ENCODE results near the gene ESR2.
"Not testable (repeated sequence)": the region's sequence is repeated elsewhere in the genome, so short reads cannot be mapped to it uniquely, and the experiment has no call there.

The ESR2 gene

GRCh38 chr14:64293976-64294671 is at the start of gene ESR2:
Gene ESR2 (minus strand): TSS chr14:64294371. CDS start chr14:64282985, 11,386 bp downstream.
- no peak for DNase-seq

- DNase-seq: no peak
Measured at GRCh38 chr14:64340560-64341196, 46.5 kb upstream of the ESR2 start.

GRCh38 chr14:64338616-64339316 is 44.6 kb upstream of the ESR2 start:
- peak; percentile 89 to 90 for DNase-seq

DNA sequence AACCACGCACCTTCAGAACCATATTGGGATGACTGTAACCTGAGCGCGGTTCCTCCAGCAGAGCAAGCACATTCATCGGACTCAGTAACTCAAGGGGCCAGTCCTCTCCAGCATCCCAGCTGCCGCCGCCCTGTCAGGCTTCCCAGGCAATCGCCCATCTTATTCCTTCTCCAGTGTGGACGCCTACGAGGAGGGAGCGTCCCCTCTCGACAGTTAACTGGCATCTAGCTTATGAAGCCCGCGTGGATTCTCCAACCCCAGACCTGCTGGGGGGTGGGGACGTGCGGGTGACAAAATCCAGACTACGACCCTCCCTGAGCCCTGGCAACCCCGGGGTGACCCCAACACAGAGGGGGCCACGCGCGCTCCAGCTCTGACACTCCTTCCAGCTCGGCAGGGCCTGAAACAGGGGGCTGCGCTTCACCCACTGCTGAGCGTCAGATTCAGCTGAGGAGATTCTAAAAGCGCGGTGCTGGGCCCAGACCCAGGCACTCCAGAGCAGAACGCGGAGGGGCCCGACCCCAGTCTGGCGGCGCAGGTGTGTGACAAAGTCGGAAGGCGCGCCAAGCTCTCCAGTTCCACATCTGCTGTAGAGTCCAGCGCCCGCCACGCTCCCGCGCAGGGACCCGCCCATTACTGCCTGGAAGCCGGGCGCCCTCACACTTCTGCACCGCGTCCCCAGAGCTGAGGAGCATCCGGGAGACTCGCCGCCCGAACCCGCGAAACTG is 43.9 kb upstream of the ESR2 start:
- DNase-seq: peak in 1 of 2 donors; percentile 9

DNA sequence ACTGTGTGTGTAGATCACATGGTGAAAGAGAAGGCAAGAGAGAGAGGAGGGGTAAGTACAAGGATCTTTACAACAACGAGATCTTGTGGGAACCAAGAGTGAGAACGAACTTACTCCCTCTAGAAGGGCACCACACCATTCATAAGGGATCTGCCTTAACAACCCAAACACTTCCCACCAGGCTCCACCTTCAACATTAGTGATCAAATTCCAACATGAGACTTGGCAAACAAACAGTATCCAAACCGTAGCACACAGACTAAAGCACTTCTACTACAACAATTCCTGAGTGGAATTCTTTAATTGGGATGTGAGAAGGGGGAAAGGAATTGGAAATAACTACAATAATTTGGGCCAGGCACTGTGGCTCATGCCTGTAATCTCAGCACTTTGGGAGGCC is 35.0 kb upstream of the ESR2 start:
- no peak for DNase-seq

- no peak for DNase-seq
Measured at GRCh38 chr14:64326502-64326901, 32.3 kb upstream of the ESR2 start.

DNA sequence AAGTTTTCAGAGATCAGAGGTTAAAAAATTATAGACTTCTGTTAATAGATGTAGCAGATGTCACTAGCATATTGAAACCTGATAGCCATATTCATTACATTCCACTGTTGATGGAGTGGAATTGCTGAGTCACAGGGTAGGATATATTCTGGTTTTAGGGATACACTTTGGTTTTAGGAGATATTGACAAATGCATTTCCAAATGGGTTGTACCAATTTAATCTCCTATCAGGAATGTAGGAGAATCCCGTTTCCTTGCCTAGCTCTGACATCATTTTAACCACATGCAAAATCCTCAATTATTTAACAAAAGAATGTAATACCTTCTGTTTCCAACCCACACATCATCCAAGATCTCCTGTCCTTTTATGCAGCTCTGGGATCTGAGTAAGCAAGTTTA is 30.7 kb upstream of the ESR2 start:
- no peak for DNase-seq

- no peak for DNase-seq
Measured at GRCh38 chr14:64324461-64324860, 30.3 kb upstream of the ESR2 start.

- DNase-seq: not testable (repeated sequence)
Measured at GRCh38 chr14:64320362-64320761, 26.2 kb upstream of the ESR2 start.

DNA sequence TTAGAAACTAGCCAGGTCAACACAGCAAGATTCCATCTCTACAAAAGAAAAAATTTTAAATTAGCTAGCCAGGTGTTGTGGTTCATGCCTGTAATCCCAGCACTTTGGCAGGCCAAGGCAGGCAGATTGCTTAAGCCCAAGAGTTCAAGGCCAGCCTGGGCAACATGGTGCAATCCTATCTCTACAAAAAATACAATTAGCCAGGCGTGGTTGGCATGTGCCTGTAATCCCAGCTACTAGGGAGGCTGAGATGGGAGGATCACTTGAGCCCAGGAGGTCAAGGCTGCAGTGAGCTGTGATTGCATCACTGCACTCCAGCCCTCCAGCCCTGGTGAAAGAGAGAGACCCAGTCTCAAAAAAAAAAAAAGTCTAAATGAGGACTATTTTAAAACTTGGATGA is 24.5 kb upstream of the ESR2 start:
- not testable (repeated sequence) for DNase-seq

- peak; percentile 37 to 53 for DNase-seq
Measured at GRCh38 chr14:64303471-64303917, 9.3 kb upstream of the ESR2 start.

GRCh38 chr14:64298773-64299172 is 4.6 kb upstream of the ESR2 start:
- no peak for DNase-seq

DNA sequence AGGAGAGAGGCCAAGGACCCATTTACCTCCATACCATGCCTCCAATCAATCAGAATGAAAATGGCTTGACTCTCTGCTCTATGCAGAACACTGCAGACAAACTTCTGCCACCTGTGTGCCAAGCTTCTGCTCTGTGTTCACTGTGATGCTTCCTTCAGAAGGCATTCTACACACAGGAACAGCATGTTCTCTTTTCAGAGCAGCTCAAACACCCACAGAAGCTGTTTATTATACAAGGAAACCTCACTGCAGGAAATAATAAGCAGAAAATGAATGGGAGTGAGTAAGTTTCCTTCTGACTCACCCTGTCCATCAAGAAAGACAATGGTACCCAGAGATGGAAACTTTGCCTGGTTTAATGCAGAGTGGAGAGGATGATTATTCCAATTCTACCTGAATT is 2.4 kb upstream of the ESR2 start:
- no peak for DNase-seq

DNA sequence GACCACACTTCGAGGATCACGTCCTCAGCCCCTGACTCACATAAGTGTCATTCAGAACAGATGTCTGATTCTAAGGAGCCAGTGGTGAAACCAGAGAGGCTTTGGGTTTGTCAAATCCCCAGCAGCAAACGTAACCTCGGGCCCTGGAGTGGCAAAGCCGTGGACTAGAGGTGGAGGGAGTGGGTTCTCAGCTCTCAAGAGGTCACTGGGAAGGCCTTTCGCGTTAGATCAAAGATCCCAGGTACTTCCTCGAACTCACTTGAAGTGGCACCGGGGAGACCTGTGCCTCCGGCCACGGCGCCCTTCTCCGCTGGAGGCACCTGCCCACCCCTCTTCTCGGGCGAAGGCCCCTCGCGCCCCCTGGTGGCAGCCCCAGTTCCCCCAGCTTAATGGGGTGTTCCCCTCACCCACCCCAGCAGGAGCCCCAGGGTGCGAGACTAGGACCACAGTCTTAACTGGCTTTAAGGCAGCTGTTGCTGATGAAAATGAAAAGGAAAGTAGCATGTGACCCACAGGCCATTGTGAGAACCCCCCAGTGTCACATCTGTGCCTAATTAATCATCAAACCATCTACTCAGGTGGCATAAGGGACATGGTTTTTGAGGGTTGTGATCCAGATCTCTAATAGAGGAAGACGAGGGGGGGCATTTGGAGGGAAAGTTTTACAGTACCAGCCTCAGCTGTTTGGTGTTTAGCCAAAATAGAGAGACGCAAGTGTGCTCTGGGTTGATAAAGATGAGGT is 672 bp upstream of the ESR2 start:
- DNase-seq: peak; percentile 6 to 37

DNA sequence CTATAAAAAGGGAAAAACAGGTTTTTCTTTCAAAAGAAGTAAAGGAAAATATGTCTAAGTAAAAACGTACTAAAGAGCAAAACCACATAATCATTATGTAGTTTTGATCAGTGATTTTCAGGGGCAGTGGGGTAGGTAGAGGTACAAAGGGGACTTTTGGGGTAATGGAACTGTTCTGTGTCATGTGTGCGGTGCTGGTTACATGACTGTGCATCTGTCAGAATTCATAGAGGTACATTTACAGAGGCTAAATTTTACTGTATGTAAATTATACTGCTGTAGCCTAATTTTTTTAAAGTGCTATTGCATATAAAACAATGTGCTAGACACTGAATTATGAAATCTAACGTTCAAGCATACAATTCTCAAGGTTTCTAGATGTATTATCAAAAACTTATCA is 2.0 kb downstream of the ESR2 start:
- DNase-seq: no peak

GRCh38 chr14:64289571-64289970 is 4.6 kb downstream of the ESR2 start:
- DNase-seq: no peak

DNA sequence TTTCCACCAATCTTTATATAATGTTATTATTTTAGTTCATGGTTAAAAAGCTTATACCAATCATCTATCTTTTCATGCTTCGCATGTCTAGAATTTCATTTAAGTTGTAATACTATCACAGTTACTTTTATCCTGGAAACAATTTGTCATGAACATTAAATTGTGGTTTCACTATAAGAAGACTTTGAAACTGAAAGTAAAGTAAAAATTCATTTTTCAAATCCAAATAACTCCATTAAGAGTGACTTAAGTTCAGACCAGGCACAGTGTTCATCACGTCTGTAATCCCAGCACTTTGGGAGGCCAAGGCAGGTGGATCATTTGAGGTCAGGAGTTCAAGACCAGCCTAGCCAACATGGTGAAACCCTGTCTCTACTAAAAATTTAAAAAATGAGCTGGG is 12.4 kb downstream of the ESR2 start:
- DNase-seq: no peak

- DNase-seq: no peak
Measured at GRCh38 chr14:64279704-64280668, 14.2 kb downstream of the ESR2 start.

- DNase-seq: no peak
Measured at GRCh38 chr14:64278458-64278857, 15.7 kb downstream of the ESR2 start.

DNA sequence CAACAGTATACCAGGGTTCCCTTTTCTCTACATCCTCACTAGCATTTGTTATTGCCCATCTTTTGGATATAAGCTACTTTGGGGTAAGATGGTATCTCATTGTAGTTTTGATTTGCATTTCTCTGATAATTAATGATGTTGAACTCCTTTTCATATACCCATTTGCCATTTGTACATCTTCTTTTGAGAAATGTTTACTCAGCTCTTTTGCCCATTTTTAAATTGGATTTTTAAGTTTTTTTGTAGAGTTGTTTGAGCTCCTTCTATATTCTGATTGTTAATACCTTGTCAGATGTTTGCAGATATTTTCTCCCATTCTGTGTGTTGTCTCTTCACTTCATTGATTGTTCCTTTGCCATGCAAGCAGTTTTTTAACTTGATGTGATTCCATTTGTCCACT is 22.2 kb downstream of the ESR2 start:
- DNase-seq: no peak

- no peak for DNase-seq
Measured at GRCh38 chr14:64266239-64266638, 27.9 kb downstream of the ESR2 start.
